ENCODE results near the gene WNT5B. TPM values are rescaled to one million over a fixed set of nuclear protein-coding genes. Genes with fewer than 3 reads are reported as not detected.

Gene WNT5B
- polyA plus RNA-seq, 1 donor (not counting 4 experiments of a cell fraction or from before 2014, with no cell fraction given) = 12.3 TPM

DNA sequence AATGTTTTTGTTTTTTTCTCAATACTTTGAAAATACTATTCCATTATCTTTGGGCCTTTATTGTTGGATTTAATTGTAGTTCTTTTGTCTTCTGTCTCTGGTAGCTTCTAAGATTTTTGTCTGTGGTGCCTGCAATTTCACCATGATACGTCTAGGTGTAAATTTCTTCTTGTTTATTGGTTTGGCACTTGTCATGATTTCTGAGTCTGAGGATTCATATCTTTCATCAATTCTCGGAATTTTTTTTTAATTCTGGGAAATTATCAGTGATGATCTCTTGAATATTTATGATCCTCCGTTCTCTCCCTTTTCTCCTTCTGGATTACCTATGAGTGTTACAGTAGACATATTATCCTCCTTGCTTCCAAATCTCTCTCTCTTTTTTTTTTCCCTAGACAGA, 47.0 kb downstream of the WNT5B start:
- Histone ChIP-seq H3K9me3 (ENCODE audit: control insufficient read depth, low read depth, low read length) (no peaks in the 10 kb centered on the region), H3K27ac (ENCODE audit: control insufficient read depth, insufficient read depth, low read length) (no peak overlapping the region), H3K36me3 (ENCODE audit: control insufficient read depth in 2 of 2, extremely low read depth in 1 of 2, insufficient read depth in 2 of 2, low read length in 2 of 2) (no peaks in the 10 kb centered on the region), H3K4me1 (ENCODE audit: control insufficient read depth, extremely low read depth, insufficient read depth, low read length) (no peaks in the 10 kb centered on the region), H3K79me2 (ENCODE audit: control insufficient read depth, insufficient read depth, low read length) (no peaks in the 10 kb centered on the region), H2AFZ (ENCODE audit: control insufficient read depth, low read length) (no peak overlapping the region), H3K27me3 (ENCODE audit: control insufficient read depth, extremely low read depth, insufficient read depth, low read length) (no peaks in the 10 kb centered on the region), H3K9me1 (ENCODE audit: control insufficient read depth, extremely low read depth, insufficient read depth, low read length) (no peaks in the 10 kb centered on the region), H3K4me3 (ENCODE audit: control insufficient read depth in 2 of 3, extremely low read depth in 1 of 3, insufficient read depth in 2 of 3, low read depth in 1 of 3, low read length in 3 of 3) (no peak overlapping the region), H3K4me2 (ENCODE audit: control insufficient read depth, extremely low read depth, insufficient read depth, low read depth, low read length) (no peak overlapping the region), H4K20me1 (ENCODE audit: control insufficient read depth, extremely low read depth, insufficient read depth, low read length) (no peaks in the 10 kb centered on the region), H3K9ac (ENCODE audit: control insufficient read depth, extremely low read depth, insufficient read depth, low read length) (no peak overlapping the region)
- dilution Hi-C loops (cut with MboI; ENCODE audit: extremely low pct_ligation_motif_present, low sequenced_read_pairs) = no loop called here
- FAIRE-seq = no peak
- DNase-seq (ENCODE audit: low read depth, low spot score) = no peak
- TF ChIP-seq EZH2 (IDR thresholded peaks at IDR 0.05; ENCODE audit: low read length) = no peak
- TF ChIP-seq, protein P1, sequence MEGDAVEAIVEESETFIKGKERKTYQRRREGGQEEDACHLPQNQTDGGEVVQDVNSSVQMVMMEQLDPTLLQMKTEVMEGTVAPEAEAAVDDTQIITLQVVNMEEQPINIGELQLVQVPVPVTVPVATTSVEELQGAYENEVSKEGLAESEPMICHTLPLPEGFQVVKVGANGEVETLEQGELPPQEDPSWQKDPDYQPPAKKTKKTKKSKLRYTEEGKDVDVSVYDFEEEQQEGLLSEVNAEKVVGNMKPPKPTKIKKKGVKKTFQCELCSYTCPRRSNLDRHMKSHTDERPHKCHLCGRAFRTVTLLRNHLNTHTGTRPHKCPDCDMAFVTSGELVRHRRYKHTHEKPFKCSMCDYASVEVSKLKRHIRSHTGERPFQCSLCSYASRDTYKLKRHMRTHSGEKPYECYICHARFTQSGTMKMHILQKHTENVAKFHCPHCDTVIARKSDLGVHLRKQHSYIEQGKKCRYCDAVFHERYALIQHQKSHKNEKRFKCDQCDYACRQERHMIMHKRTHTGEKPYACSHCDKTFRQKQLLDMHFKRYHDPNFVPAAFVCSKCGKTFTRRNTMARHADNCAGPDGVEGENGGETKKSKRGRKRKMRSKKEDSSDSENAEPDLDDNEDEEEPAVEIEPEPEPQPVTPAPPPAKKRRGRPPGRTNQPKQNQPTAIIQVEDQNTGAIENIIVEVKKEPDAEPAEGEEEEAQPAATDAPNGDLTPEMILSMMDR (optimal IDR thresholded peaks at IDR 0.05 in 1 of 3, IDR thresholded peaks at IDR 0.05 in 1 of 3, conservative IDR thresholded peaks at IDR 0.05 in 1 of 3; ENCODE audit: extremely low read depth in 1 of 3, insufficient read depth in 2 of 3, low read length in 3 of 3) = no peak

DNA sequence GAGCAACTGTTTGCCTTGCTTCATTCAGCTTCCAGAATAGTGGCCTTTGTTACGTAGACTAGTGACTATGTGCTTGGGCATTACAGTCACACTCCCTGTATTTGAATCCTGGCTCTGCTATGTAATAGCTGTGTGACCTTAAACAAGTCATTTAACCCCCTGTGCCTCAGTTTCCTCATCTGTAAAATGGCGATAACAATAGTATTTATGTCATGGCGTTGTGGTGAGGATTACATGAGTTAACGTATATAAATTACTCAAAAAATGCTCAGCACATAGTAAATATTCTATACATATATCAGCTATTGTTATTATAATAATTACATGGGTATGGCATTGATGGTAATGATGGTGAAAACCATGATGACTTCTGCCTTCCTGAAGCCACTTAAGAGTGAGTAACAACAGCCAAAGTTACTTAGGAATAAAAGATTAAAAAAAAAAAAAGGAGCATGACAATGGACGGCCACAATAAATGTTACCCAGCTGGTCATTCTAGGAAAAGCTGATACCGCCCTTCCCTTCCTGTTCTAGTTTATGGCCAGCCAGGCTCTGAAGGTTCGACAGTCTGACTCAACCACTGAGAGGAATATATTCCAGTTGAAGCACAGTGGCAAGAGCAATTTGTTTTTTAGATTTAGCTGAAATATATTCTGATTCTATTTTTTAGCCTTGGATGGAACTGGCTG, 51.9 kb downstream of the WNT5B start:
- Histone ChIP-seq H3K4me1 (ENCODE audit: control insufficient read depth, extremely low read depth, insufficient read depth, low read length) (no peaks in the 10 kb centered on the region), H3K36me3 (ENCODE audit: control insufficient read depth in 2 of 2, extremely low read depth in 1 of 2, insufficient read depth in 2 of 2, low read length in 2 of 2) (no peaks in the 10 kb centered on the region), H3K4me2 (ENCODE audit: control insufficient read depth, extremely low read depth, insufficient read depth, low read depth, low read length) (no peak overlapping the region), H3K27me3 (ENCODE audit: control insufficient read depth, extremely low read depth, insufficient read depth, low read length) (no peaks in the 10 kb centered on the region), H3K9ac (ENCODE audit: control insufficient read depth, extremely low read depth, insufficient read depth, low read length) (no peak overlapping the region), H3K27ac (ENCODE audit: control insufficient read depth, insufficient read depth, low read length) (no peak overlapping the region), H3K9me3 (ENCODE audit: control insufficient read depth, low read depth, low read length) (no peaks in the 10 kb centered on the region), H3K4me3 (ENCODE audit: control insufficient read depth in 2 of 3, extremely low read depth in 1 of 3, insufficient read depth in 2 of 3, low read depth in 1 of 3, low read length in 3 of 3) (no peak overlapping the region), H3K79me2 (ENCODE audit: control insufficient read depth, insufficient read depth, low read length) (no peaks in the 10 kb centered on the region), H3K9me1 (ENCODE audit: control insufficient read depth, extremely low read depth, insufficient read depth, low read length) (no peaks in the 10 kb centered on the region), H4K20me1 (ENCODE audit: control insufficient read depth, extremely low read depth, insufficient read depth, low read length) (no peaks in the 10 kb centered on the region), H2AFZ (ENCODE audit: control insufficient read depth, low read length) (no peak overlapping the region)
- FAIRE-seq (no peak), DNase-seq (ENCODE audit: low read depth, low spot score) (no peak)
- dilution Hi-C loops (cut with MboI; ENCODE audit: extremely low pct_ligation_motif_present, low sequenced_read_pairs) = no loop called here
- TF ChIP-seq EZH2 (IDR thresholded peaks at IDR 0.05; ENCODE audit: low read length) = no peak
- TF ChIP-seq, protein P1 (optimal IDR thresholded peaks at IDR 0.05 in 1 of 3, IDR thresholded peaks at IDR 0.05 in 1 of 3, conservative IDR thresholded peaks at IDR 0.05 in 1 of 3; ENCODE audit: extremely low read depth in 1 of 3, insufficient read depth in 2 of 3, low read length in 3 of 3) = no peak

Measured in keratinocyte (primary cell).